GM21717 (cell line): ENCODE data around the gene GIPR.
"Not testable (repeated sequence)": the region's sequence is repeated elsewhere in the genome, so short reads cannot be mapped to it uniquely, and the experiment has no call there.

ENCODE experiments used
- ATAC-seq: cut with Tn5 transposase; IDR thresholded peaks from one replicate; pipeline ENCODE4 v1.9.1; 2021; ENCODE audit warnings: mild to moderate bottlenecking, moderate library complexity; ENCODE audit not compliant: unreplicated experiment

GIPR gene

GRCh38 chr19:45687599-45687998 is 19.6 kb downstream of the GIPR start:
- no peak for ATAC-seq

- ATAC-seq, result peak; percentile 43
These were observed 23.6 kb downstream of the GIPR start, which contains the start of gene SNRPD2 for GRCh38 chr19:45691516-45692186. Gene SNRPD2, minus strand, starts transcription at chr19:45691953. Its CDS starts 65 bp downstream, at chr19:45691888.

DNA sequence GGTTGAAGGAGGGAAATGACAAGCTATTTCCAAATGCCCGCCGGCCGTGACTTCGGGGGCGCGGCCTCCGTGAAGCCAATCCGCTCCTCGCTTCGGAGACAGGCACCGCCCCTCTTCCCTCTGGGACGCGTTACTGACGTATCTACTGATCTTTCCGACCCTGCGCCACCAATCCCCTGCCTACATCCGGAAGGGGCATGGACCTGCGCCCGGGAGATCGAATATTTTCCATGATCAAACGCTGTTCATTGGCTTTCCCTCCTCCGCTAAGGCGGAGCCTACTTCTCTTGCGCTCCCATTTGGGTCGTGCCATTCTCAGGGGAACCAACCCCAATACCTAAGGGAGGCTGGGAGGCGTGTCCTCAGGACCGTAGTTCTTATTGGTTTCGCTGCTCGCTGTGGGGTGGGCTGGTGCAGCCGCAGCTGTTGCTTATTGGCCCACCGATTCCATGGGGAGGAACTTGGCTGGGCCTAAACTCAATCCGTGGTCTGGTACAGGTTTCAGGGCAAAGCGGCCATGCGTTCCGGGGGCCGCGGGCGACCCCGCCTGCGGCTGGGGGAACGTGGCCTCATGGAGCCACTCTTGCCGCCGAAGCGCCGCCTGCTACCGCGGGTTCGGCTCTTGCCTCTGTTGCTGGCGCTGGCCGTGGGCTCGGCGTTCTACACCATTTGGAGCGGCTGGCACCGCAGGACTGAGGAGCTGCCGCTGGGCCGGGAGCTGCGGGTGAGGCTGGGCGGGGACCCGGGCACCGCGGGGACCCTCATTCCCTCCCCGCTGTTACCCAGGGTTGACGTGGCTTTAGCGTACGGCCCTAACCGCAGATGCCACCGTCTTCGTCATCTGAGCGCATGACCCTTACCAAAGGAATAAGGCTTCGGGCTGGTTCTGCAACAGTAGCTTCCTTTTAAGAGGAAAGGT is 24.4 kb downstream of the GIPR start, which contains the start of gene QPCTL:
QPCTL (plus strand) TSS at position 480 of the 919 bp plus-strand sequence; CDS start at position 518, 38 bp downstream.
- peak; percentile 75 for ATAC-seq

- no peak for ATAC-seq
These were observed 25.2 kb downstream of the GIPR start for GRCh38 chr19:45693106-45693788.

DNA sequence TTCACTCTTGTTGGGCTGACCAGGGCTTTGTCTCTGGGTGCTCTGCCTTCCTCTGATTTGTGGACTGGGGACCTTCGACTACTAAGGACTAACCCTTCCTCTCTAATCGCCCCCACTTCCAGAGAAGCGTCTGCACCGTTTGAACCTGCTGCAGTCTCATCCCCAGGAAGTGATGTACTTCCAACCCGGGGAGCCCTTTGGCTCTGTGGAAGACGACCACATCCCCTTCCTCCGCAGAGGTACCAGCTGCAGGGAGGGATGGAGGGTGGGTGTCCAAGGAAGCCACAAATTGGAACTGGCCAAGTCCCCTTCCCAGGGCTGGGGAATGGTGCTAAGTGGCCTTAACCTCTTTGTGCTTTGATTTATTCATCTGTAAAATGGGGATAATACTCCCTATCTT is 33.7 kb downstream of the GIPR start:
- ATAC-seq, result no peak

- no peak for ATAC-seq
These were observed 37.1 kb downstream of the GIPR start for GRCh38 chr19:45705115-45705514.

DNA sequence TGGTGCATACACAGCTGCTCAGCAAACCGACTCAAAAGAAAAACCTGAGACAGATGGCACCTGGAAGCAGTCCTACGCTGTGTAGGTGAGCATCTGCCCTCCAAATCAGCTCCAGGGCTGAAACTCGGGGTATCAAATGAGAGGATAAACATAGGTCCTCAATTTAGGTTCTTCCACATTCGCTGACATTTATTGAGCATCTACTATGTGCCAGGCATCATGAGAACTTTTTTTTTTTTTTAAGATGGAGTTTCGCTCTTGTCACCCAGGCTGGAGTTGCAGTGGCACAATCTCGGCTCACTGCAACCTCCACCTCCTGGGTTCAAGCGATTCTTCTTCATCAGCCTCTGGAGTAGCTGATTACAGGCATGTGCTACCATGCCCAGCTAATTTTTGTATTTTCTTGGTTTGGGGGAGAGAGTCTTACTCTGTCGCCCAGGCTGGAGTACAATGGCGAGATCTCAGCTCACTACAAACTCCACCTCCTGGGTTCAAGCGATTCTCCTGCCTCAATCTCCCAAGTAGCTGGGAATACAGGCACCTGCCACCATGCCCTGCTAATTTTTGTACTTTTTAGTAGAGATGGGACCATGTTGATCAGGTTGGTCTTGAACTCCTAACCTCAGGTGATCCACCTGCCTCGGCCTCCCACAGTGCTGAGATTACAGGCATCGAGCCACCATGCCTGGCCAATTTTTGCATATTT is 37.8 kb downstream of the GIPR start:
- no peak for ATAC-seq

- ATAC-seq, result no peak
These were observed 42.5 kb downstream of the GIPR start for GRCh38 chr19:45710356-45711130.

GRCh38 chr19:45711851-45712698 is 44.1 kb downstream of the GIPR start:
- no peak for ATAC-seq

DNA sequence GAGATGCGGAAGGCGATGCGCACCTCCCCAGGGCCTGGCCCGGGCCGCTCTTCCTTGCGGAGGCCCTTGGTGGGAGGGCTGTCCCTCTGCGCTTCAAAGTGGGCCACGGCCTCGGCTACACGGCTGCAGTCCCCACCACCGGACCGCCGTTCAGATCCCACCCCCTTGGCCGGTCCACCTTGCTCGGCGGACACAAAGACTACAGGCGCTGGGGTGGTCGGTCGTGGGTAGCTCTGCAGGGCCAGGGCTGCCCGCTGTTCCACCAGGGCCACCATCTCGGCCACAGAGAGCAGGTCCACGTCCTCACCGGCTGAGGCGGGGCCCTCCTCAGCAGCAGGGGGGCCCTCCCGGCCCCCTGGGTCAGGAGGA is 44.7 kb downstream of the GIPR start:
- ATAC-seq, result no peak

DNA sequence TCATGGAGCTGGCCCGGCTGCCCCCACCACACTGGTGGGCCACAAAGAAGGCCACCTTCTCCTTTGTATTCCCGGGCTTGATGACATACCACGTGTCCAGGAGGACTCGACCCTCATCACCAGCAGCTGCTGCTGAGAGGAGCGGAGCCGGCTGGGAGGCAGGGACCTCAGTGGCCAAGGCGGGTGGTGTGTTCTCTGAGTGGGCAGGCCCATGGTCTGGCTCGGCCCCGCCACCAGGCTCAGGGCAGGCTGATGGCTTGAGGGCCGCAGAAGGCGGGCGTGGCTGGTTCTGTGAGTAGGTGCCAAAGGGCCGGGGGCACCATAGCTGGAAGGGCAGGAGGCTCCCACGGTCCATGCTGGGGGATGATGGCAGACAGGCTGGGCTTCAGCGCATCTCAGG is 45.1 kb downstream of the GIPR start:
- ATAC-seq, result no peak

DNA sequence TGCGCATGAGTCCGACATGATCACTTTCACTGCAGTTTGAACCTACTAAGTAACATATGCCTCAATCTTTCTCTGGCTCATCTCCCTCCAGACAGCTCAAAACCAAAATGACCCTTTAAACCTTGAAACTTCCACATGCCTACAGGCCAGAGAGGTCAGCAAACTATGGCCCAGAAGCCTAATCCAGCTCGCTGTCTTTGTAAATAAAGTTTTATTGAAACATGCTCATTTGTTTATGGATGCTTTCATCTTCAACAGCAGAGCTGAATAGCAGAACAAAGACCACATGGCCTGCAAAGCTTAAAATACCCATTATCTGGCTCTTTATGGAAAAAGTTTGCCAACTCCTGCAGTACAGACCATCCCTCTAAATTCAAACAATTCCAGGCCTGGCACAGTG is 47.1 kb downstream of the GIPR start:
- ATAC-seq, result no peak

GRCh38 chr19:45716359-45717130 is 48.5 kb downstream of the GIPR start:
- ATAC-seq, result no peak

- peak; percentile 80 for ATAC-seq
These were observed 49.3 kb downstream of the GIPR start for GRCh38 chr19:45717131-45717982.

DNA sequence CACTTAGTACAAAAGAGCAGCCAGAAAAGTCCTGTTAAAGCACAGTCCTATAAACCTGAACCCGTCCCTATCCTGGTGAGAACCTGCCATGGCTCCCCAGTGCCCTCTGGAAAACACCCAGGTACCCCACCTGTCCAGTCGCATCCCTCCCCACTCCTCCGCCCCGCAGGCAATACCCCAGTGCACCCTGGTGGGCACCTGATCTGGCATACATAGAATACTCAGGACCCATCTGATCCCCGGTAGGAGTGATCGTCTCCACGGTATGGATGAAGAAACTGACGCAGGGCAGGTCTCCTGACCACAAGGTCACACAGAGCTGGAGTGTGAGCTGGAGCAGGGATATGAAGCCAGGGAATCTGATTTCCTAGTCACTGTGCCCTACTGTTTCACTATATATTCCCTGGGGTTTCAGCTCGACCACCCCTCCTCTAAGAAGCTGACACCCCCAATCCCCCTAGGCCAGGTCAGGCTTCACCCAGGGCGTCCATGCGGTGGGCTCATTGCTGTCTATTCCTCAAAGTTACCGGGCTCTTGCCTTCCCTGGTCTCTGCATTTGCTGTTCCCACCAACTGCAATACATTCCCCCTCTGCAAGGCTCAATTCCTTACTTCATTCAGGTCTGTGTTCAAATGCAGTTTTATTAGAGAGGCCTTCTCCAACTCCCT is 50.1 kb downstream of the GIPR start:
- no peak for ATAC-seq

GRCh38 chr19:45720065-45720464 is 52.0 kb downstream of the GIPR start:
- ATAC-seq, result not testable (repeated sequence)

DNA sequence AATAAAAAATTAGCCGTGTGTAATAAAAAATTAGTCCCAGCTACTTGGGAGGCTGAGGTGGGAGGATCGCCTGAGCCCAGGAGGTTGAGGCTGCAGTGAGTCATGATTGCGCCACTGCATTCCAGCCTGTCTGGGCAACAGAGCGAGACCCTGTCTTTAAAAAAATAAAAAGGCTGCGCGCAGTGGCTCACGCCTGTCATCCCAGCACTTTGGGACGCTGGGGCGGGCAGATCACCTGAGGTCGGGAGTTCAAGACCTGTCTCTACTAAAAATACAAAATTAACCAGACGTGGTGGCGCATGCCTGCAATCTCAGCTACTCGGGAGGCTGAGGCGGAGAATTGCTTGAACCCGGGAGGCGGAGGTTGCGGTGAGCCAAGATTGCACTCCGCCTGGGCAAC is 60.7 kb downstream of the GIPR start:
- not testable (repeated sequence) for ATAC-seq
